Measurements from ENCODE around the gene PGPEP1. TPM values are rescaled to one million over a fixed set of nuclear protein-coding genes. Genes with fewer than 3 reads are reported as not detected.
"Not testable (repeated sequence)": the region's sequence is repeated elsewhere in the genome, so short reads cannot be mapped to it uniquely, and the experiment has no call there.

Gene PGPEP1
- total RNA-seq, 1 experiment from 2014 or later, result 25.6 TPM

GRCh38 chr19:18379803-18380747 is 39.7 kb downstream of the PGPEP1 start:
- Mint-ChIP-seq H3K9me3 (ENCODE audit: unreplicated experiment) (no peaks in the 10 kb centered on the region), H3K27ac (ENCODE audit: unreplicated experiment) (peak overlapping the region; percentile 95), H3K36me3 (ENCODE audit: insufficient read depth, unreplicated experiment) (peaks cover 16% of the 10 kb centered on the region), H3K27me3 (ENCODE audit: insufficient read depth, unreplicated experiment) (no peaks in the 10 kb centered on the region), H3K4me1 (ENCODE audit: low read depth, unreplicated experiment) (peaks cover 7% of the 10 kb centered on the region), H3K4me3 (ENCODE audit: unreplicated experiment) (peak overlapping the region; percentile 8)
- Histone ChIP-seq H3K27me3 (replicated peaks; ENCODE audit: control insufficient read depth, insufficient read depth, low read length) (no peaks in the 10 kb centered on the region), H3K36me3 (ENCODE audit: control insufficient read depth, insufficient read depth, low read length) (no peaks in the 10 kb centered on the region), H3K4me3 (ENCODE audit: low read depth, low read length) (no peak overlapping the region), H3K9me3 (no peaks in the 10 kb centered on the region), H3K4me1 (peaks cover 80% of the 10 kb centered on the region)
- DNase-seq, result peak; percentile 90 to 93
- ChIA-PET POLR2A (interaction anchor here (0.9 to 1.5 kb wide), 7 partner anchors 10 to 98 kb away, joined by 3 to 13 read pairs (median 4); partner anchors contain the start of genes JUND and LSM4), CTCF (interaction anchor here (0.6 to 1.0 kb wide), 4 partner anchors 22 to 98 kb away, joined by 3 to 7 read pairs (median 4); partner anchors contain the start of gene JUND)
- BruUV-seq (replicated peaks), result TSS peak; percentile 70
- intact Hi-C loops (cut with micrococcal nuclease; ENCODE audit: unreplicated experiment), result no loop called here
- no peak for TF ChIP-seq CTCF (IDR thresholded peaks at IDR 0.05; ENCODE audit: insufficient read depth in 1 of 2, low read depth in 1 of 2, low read length in 1 of 2, severe bottlenecking in 1 of 2, unreplicated experiment in 1 of 2)

GRCh38 chr19:18380843-18381242 is 40.4 kb downstream of the PGPEP1 start:
- H3K4me3 Mint-ChIP-seq (ENCODE audit: unreplicated experiment), result no peak overlapping the region
- no peaks in the 10 kb centered on the region for H3K27me3 Mint-ChIP-seq (ENCODE audit: insufficient read depth, unreplicated experiment)
- BruUV-seq (replicated peaks), result TSS peak; percentile 20
- Histone ChIP-seq H3K9me3 (no peaks in the 10 kb centered on the region), H3K4me1 (peaks cover 80% of the 10 kb centered on the region), H3K27me3 (replicated peaks; ENCODE audit: control insufficient read depth, insufficient read depth, low read length) (no peaks in the 10 kb centered on the region), H3K4me3 (ENCODE audit: low read depth, low read length) (no peak overlapping the region), H3K36me3 (ENCODE audit: control insufficient read depth, insufficient read depth, low read length) (no peaks in the 10 kb centered on the region)
- H3K4me1 Mint-ChIP-seq (ENCODE audit: low read depth, unreplicated experiment), result peaks cover 12% of the 10 kb centered on the region
- H3K9me3 Mint-ChIP-seq (ENCODE audit: unreplicated experiment), result no peaks in the 10 kb centered on the region
- ChIA-PET CTCF (interaction anchor here (0.7 kb wide), 1 partner anchor 29 kb away, joined by 4 read pairs; no protein-coding TSS in a partner anchor), POLR2A (interaction anchor here (0.9 to 1.5 kb wide), 6 partner anchors 9 to 99 kb away, joined by 3 to 13 read pairs (median 4); partner anchors contain the start of gene JUND)
- TF ChIP-seq CTCF (IDR thresholded peaks at IDR 0.05; ENCODE audit: insufficient read depth in 1 of 2, low read depth in 1 of 2, low read length in 1 of 2, severe bottlenecking in 1 of 2, unreplicated experiment in 1 of 2), result no peak
- no peak for DNase-seq
- peak overlapping the region; percentile 95 for H3K27ac Mint-ChIP-seq (ENCODE audit: unreplicated experiment)
- peaks cover 24% of the 10 kb centered on the region for H3K36me3 Mint-ChIP-seq (ENCODE audit: insufficient read depth, unreplicated experiment)
- intact Hi-C loops (cut with micrococcal nuclease; ENCODE audit: unreplicated experiment), result no loop called here

- H3K4me3 Mint-ChIP-seq (ENCODE audit: unreplicated experiment); BruUV-seq (replicated peaks); H3K9me3 ChIP-seq; DNase-seq; POLR2A ChIA-PET; H3K4me3 ChIP-seq (ENCODE audit: low read depth, low read length); intact Hi-C loops (cut with micrococcal nuclease; ENCODE audit: unreplicated experiment); H3K36me3 ChIP-seq (ENCODE audit: control insufficient read depth, insufficient read depth, low read length); H3K27me3 Mint-ChIP-seq (ENCODE audit: insufficient read depth, unreplicated experiment); H3K9me3 Mint-ChIP-seq (ENCODE audit: unreplicated experiment); H3K27me3 ChIP-seq (replicated peaks; ENCODE audit: control insufficient read depth, insufficient read depth, low read length): not testable (repeated sequence)
- CTCF ChIA-PET, result interaction anchor here (0.7 kb wide), 2 partner anchors 20 to 64 kb away, joined by 3 to 4 read pairs; no protein-coding TSS in a partner anchor
- Mint-ChIP-seq H3K4me1 (ENCODE audit: low read depth, unreplicated experiment) (peaks cover 12% of the 10 kb centered on the region), H3K36me3 (ENCODE audit: insufficient read depth, unreplicated experiment) (peaks cover 37% of the 10 kb centered on the region), H3K27ac (ENCODE audit: unreplicated experiment) (peak overlapping the region; percentile 67)
- peaks cover 67% of the 10 kb centered on the region for H3K4me1 ChIP-seq
These were observed 43.2 kb downstream of the PGPEP1 start for GRCh38 chr19:18383622-18384021.

Measured in Caco-2 (cell line).